Right forelimb (tissue), 1 donor: ENCODE measurements around the gene FLRT2.

Experiments
- DNase-seq: peaks from one replicate; pipeline ENCODE4 v3.0.0-alpha.2; 2018

The FLRT2 gene

DNA sequence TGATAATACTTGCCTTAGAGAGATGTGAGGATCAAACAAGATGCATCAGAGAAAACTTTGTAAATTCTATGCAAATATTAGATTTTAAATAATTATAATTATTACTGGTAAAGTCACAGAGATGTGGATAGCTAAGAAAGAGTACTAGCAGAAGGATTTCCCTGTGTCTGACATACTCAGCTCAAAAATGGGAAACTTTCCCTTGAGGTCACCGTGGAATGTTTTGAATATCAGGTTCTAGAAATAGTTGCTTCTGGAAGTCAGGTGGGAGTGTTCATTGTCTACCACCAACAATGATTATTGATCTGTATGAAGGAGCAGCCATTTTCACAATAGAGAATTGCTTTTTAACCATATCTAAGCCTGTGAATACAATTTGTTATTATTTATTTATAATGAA lies 71.7 kb downstream of the FLRT2 start:
- DNase-seq, result no peak

GRCh38 chr14:85602345-85602744 lies 72.4 kb downstream of the FLRT2 start:
- DNase-seq, result no peak

- DNase-seq, result no peak
Measured at GRCh38 chr14:85604021-85604420, 74.1 kb downstream of the FLRT2 start.

DNA sequence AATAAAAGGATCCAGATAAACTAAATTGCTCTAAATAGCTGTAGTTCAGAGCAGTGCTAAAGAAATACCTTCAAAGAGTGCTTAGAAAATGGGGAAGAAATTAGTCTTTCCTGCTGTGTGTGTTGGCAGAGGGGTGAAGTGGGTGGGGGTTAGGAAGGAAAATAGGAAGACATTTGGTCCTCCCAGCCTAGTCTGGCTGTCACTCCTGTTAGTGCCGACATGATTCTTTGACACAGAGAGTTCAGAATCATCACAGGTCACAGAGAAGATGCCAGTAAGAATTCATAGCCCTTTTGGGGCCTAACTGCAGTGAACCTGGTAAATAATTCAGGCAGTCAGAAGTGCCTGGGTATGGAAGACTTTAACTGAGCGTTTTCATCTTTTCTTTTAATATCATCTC lies 74.8 kb downstream of the FLRT2 start:
- no peak for DNase-seq

DNA sequence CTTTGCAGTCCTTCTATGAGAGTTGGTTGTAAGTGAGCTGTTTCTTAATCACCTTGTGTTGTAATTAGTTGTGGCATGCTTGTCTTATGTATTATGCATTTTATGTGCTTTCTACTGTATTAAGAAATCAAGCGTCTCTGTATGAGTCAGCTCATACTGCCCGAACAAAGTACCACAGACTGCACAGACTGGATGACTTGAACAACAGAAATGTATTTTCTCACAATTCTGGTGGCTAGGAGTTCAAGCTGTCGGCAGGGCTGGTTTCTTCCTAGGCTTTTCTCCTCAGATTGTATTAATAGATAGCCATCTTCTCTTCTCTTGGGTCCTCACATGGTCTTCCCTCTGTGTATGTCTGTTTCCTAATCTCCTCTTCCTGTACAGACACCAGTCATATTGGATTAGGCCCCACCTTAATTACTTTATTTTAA lies 77.7 kb downstream of the FLRT2 start:
- DNase-seq, result no peak

- no peak for DNase-seq
Measured at GRCh38 chr14:85613496-85613895, 83.6 kb downstream of the FLRT2 start.

DNA sequence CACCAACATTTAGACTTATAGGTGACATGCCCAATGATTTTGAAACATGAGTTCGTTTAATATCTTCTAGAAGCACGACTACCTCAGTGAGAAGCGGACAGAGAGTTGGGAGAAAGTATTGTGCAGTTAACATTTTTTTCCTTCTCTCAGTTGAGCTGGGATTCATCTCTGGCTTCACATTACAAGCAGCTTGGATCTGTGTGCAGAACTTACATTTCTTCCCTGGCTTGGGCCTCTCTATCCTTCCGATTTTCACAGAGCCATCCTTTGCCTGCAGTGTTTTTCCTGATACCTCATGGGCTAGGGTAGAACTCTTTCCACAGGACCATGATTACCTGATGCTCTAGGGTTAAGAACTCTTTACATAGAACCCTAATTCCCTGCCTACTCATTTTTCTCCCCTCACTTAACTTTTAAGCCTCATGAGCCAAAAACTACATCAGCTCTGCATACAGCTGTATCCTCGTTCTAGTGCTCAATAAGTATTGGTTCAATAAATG lies 86.5 kb downstream of the FLRT2 start:
- DNase-seq, result no peak

DNA sequence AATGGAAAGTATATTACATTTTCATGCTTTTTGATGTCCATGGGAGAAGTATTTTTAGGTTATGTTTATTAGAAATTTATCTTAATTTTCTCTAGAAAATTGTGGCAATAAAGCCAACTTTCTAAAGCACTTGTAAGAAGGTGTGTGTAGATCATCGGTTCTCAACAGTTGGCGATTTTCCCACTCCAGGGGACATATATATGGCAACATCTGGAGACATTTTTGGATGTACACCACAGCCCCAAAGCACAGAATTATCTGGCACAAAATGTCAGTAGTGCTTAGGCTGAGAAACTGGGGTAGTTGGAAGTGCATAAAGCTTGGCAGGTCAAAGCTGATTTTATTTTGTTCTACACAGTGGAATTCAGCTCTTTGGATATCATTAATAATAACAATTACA lies 86.9 kb downstream of the FLRT2 start:
- no peak for DNase-seq

DNA sequence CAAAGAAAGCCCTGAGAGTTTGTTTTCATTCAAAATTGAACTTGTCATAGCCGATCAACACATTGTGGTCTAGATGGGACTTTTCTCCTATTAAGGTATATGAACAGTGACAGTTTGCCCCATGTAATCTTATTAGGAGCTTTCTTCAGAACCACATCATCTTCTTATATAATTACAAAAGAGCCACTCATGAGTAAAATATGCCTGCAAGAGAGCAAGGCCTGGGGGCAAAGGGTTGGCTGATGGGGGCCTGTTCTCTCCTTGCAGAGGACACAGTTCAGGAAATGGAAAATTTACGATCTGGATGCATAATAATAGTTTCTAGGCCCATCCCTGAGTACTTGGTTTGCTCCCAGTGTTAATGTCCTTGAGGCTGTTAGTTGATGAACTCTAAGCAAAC lies 87.8 kb downstream of the FLRT2 start:
- no peak for DNase-seq

DNA sequence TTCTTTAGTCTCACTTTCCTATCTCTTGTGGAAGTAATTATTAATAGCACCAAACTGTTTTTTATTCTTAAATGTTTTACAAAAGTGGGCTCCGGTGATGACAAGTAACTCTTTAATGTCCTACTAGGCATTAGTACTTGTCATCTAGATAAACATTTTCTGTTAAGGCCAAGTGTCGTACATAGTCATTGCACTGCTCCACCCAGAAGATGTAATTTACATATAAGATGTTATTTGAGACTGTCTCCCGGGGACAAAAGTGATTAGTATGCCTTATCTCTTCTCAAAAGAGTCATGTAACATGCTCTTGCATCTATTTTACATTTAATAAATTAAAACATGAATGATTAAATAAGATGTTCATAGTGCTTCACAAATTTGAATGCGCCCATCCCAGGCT lies 88.4 kb downstream of the FLRT2 start:
- DNase-seq, result no peak

GRCh38 chr14:85618978-85619377 lies 89.0 kb downstream of the FLRT2 start:
- no peak for DNase-seq

DNA sequence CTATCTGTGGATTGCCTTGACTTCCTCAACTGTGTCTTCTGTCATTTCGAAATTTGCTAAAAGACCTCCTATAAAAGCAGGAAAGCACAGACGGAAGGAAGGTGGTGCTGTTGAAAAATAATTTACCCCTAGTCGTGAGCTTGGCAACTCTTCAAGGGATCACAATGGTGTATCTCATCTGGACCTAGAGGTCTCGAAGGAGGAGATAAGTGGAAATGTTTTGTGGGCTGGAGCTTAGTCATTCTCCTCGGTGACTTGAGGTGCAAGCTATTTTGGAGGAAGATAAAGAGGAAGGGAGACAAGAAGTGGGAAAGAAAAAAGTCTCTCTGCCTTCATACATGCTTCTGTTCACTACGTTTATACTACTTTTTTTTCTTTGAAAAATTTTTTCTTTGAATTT lies 89.9 kb downstream of the FLRT2 start:
- no peak for DNase-seq

DNA sequence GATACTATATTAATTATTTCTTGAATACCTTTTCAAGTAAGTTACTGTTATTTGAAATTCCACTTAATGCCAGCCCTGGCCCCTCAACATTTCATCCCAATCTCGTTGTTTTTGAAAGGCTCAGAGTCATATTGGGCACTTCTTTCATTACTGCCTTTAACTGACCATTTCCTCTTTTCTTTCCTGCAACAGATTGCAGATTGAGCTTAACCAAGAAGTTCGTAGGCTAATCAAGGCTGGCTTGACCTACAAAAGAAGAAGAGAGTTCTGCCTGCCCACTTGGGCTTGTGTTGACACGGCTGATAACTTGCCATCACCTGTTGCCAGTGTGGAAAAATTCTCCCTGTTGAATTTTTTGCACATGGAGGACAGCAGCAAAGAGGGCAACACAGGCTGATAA lies 91.0 kb downstream of the FLRT2 start:
- DNase-seq, result no peak

GRCh38 chr14:85622106-85622505 lies 92.2 kb downstream of the FLRT2 start:
- no peak for DNase-seq

DNA sequence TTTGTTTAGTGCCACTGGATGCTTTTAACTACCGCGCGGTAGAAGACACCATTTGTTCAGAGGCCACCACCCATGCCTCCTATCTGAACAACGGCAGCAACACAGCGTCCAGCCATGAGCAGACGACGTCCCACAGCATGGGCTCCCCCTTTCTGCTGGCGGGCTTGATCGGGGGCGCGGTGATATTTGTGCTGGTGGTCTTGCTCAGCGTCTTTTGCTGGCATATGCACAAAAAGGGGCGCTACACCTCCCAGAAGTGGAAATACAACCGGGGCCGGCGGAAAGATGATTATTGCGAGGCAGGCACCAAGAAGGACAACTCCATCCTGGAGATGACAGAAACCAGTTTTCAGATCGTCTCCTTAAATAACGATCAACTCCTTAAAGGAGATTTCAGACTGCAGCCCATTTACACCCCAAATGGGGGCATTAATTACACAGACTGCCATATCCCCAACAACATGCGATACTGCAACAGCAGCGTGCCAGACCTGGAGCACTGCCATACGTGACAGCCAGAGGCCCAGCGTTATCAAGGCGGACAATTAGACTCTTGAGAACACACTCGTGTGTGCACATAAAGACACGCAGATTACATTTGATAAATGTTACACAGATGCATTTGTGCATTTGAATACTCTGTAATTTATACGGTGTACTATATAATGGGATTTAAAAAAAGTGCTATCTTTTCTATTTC lies 93.2 kb downstream of the FLRT2 start:
- DNase-seq, result no peak

GRCh38 chr14:85625925-85626585 lies 96.1 kb downstream of the FLRT2 start:
- no peak for DNase-seq

- DNase-seq, result no peak
Measured at GRCh38 chr14:85634205-85634604, 104.3 kb downstream of the FLRT2 start.

GRCh38 chr14:85644211-85644610 lies 114.3 kb downstream of the FLRT2 start:
- no peak for DNase-seq

DNA sequence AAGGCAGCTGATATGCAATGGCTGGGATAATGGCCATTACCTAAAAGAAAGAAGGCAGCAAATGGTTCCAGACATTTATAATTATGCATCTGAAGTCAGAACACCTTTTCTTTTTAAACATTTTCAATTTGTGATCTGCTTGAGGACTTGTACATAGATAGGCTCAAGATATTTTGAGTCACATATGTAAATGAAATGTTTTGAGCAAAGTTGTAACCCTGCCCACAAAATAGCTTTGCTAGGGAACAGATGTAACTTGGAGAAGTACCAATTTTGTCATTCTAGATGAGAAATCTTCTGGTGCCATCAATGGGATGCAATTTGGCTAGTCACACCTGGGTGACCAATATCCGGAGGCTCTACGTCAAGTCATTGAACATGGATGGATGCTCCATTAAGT lies 123.1 kb downstream of the FLRT2 start:
- DNase-seq, result no peak

- no peak for DNase-seq
Measured at GRCh38 chr14:85660243-85660922, 130.4 kb downstream of the FLRT2 start.

- DNase-seq, result no peak
Measured at GRCh38 chr14:85662096-85662495, 132.2 kb downstream of the FLRT2 start.

- DNase-seq, result no peak
Measured at GRCh38 chr14:85663256-85663655, 133.3 kb downstream of the FLRT2 start.

GRCh38 chr14:85663667-85664066 lies 133.7 kb downstream of the FLRT2 start:
- DNase-seq, result no peak

DNA sequence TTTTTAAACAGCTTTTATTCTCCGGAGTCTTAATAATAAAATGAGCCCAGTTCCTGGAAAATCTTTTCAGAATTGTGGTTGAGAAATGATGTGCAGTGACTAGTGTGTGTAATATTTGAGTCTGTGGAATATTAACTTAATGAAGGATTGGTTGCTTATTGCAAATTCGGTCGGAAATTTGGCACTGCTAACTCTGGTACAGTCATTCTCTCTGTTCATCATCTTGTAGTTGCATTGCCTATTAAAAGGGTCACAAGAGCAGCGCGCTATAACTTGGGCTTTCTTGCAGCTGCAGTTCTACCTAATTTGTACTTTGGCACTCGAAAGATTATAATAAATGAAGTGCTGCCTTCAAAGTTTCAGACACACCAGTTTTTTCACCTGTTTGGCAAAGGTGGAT lies 146.0 kb downstream of the FLRT2 start:
- no peak for DNase-seq
